Esophagus squamous epithelium (tissue), 5 donors: ENCODE measurements around the gene NCAM1. TPM values are rescaled to one million over a fixed set of nuclear protein-coding genes. Genes with fewer than 3 reads are reported as not detected.

Experiments used
- DNase-seq: peaks from one replicate; lab custom pipeline; 2025; lab: John Stamatoyannopoulos, UW
- H3K27ac ChIP-seq, 4 donors: fragments of 200-600 bp; sonication (generic); one replicate each; pipeline ENCODE4 v1.5.1; 2016 to 2019; ENCODE audit warnings: mild to moderate bottlenecking in 1 of 4
- H3K27me3 ChIP-seq, 4 donors: fragments of 200-600 bp; sonication (generic); 1 replicate in 3 of 4; 2 replicates in 1 of 4; pipeline versions ENCODE4 v1.5.1 to v1.6.0; 2017 to 2021; ENCODE audit warnings: antibody characterized with exemption in 1 of 4
- H3K36me3 ChIP-seq, 3 donors: fragments of 200-600 bp; sonication (generic); one replicate each; pipeline ENCODE4 v1.5.1; 2016 to 2019
- H3K4me1 ChIP-seq, 3 donors: fragments of 200-600 bp; sonication (generic); one replicate each; pipeline ENCODE4 v1.5.1; 2017 to 2019
- H3K4me3 ChIP-seq, 4 donors: fragments of 200-600 bp; sonication (generic); 1 replicate in 3 of 4; 2 replicates in 1 of 4; pipeline ENCODE4 v1.5.1; 2016 to 2019; ENCODE audit warnings: mild to moderate bottlenecking in 2 of 4, moderate library complexity in 1 of 4
- H3K9me3 ChIP-seq, 3 donors: fragments of 200-600 bp; sonication (generic); one replicate each; pipeline ENCODE4 v1.5.1; 2016 to 2019
- CTCF ChIP-seq, 6 experiments: fragments of 450-650 bp in 4 of 6; fragments of 200-600 bp in 2 of 6; sonication (generic) in 2 of 6; IDR thresholded peaks; one replicate each; pipeline ENCODE4 v1.5.1; 2016 to 2019; ENCODE audit warnings: antibody characterized with exemption in 6 of 6, mild to moderate bottlenecking in 4 of 6, moderate library complexity in 4 of 6
- POLR2A ChIP-seq, 4 donors: fragments of 450-650 bp; IDR thresholded peaks; one replicate each; pipeline ENCODE4 v1.6.1; 2017; ENCODE audit warnings: antibody characterized with exemption in 4 of 4, mild to moderate bottlenecking in 4 of 4, moderate library complexity in 3 of 4
- WGBS, 2 donors: methylation state at CpG; one replicate each; pipeline ENCODE4 v1.1.5; 2018; 5-methylcytosine and 5-hydroxymethylcytosine counted together
- intact Hi-C: fragments of 100-400 bp; cut with DNase I; formaldehyde crosslinking; loops from one replicate; pipeline ENCODE4 v1.15.0; 2022
- total RNA-seq, 4 donors: library from RNA; depleted of rRNA; stranded (reverse); fragments of >200 nt; gene quantifications; one replicate each; pipeline ENCODE4 v1.1.0, GENCODE V29; 2016
- donor health status: DM: yes; HTN: yes; CAD: no.

The NCAM1 gene
- total RNA-seq, 4 donors from 2014 or later, result 1.6 to 16.4 (median 2.6) TPM

DNA sequence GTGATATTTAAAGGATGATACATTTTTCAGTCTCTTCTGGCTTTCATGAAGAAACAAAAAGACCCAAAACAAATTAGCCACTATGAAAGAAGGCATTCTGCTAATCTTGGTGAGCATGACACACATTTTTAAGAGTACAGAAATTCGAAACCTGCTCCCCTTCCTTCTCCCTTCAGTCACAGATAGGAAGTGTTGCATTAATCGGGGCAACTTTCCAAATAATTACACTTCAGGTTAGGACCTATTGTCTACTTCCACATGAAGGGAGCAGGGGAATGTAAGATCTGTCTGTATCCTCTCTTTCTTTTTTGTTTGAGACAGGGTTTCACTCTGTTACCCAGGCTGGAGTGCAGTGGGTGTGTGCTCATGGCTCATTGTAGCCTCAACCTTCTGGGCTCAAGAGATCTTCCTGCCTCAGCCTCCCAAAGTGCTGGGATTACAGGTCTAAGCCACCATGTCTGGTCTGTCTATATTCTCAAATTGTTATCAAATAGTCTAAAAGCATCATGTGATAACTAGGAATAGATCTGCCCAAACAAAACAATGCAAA is 45.8 kb downstream of the NCAM1 start:
- intact Hi-C loops, result no loop called here

DNA sequence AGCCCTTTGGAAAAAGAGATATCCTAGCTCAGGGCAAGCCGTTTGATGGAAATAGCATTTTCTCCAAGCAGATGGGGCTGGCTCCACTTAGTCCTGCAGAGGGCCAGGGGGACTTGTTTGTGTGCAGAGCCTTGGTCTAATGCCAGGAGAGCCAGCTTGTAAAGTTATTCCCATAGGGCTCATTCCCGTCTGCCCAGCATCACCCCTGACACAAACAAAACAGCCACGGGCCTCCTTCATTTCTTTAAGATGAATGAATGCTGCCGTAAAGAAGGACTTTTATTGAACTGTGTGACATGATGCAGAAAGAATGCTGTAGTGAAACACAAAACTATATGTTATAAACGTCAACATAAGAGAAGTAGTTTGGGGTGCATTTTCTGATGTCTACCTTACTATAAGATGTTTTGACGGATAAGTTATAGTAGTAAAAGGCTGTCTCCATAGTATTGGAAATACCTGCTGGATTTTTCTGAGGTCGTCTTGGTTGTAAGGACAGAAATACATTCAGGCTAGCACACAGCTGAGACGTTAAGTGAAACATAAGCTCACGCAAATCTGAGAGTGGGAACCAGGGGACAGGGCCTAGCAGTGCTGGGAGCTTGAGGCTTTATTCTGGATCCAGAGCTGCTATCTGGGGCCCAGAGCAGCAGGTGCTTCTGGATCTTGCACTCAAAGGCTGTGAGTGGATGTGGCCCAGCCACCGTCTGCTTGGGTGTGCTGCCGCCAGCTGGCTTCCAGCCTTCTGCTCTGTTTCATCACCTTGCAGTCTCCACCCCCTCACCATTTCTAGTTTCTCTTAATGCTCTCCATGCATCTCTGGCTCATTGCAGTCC is 53.3 kb downstream of the NCAM1 start:
- H3K4me3 ChIP-seq, result no peak overlapping the region
- H3K9me3 ChIP-seq, result no peaks in the 10 kb centered on the region
- 60 to 63% methylated on average over 11 of the region's 11 CpGs for WGBS, 2 donors
- H3K27me3 ChIP-seq, result no peaks in the 10 kb centered on the region
- DNase-seq, result no peak
- no peaks in the 10 kb centered on the region for H3K36me3 ChIP-seq
- no peak overlapping the region for H3K27ac ChIP-seq
- H3K4me1 ChIP-seq, result no peaks in the 10 kb centered on the region
- TF ChIP-seq CTCF (IDR thresholded peaks at IDR 0.05), result no peak
- no peak for TF ChIP-seq POLR2A (IDR thresholded peaks at IDR 0.05)
- intact Hi-C loops, result no loop called here

More for the DNA sequence above, 45.8 kb downstream of the NCAM1 start:
- Histone ChIP-seq H3K9me3 (no peaks in the 10 kb centered on the region), H3K36me3 (no peaks in the 10 kb centered on the region), H3K27ac (no peak overlapping the region), H3K4me1 (no peaks in the 10 kb centered on the region), H3K4me3 (no peak overlapping the region), H3K27me3 (no peaks in the 10 kb centered on the region)
- WGBS, 2 donors, result 19 to 22% methylated on average over 2 of the region's 2 CpGs
- no peak for DNase-seq
- TF ChIP-seq POLR2A (IDR thresholded peaks at IDR 0.05), result no peak
- TF ChIP-seq CTCF (IDR thresholded peaks at IDR 0.05), result no peak

DNA sequence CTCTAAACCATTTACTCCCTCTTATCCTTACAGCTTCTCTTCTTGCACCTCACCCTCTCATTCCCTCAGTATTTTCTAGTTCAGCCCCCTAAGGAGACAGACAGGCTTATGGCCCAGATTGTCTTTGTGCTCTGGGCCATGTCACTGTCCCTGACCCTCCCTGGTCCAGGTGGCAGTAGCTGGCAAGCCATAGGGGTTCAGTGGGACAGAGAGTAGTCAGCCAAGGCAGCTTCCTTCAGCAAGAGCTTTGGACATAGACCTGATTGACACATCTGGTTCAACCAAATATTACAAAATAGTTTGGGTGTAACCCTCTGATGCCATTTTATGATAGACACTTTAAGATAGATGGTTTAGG is 53.9 kb downstream of the NCAM1 start:
- no peak for DNase-seq
- H3K4me1 ChIP-seq, result no peaks in the 10 kb centered on the region
- H3K36me3 ChIP-seq, result no peaks in the 10 kb centered on the region
- intact Hi-C loops, result no loop called here
- no peak overlapping the region for H3K27ac ChIP-seq
- no peak overlapping the region for H3K4me3 ChIP-seq
- no peaks in the 10 kb centered on the region for H3K9me3 ChIP-seq
- no peak for TF ChIP-seq POLR2A (IDR thresholded peaks at IDR 0.05)
- no peak for TF ChIP-seq CTCF (IDR thresholded peaks at IDR 0.05)
- no peaks in the 10 kb centered on the region for H3K27me3 ChIP-seq

GRCh38 chr11:113016905-113017304 is 55.7 kb downstream of the NCAM1 start:
- 42 to 52% methylated on average over 4 of the region's 4 CpGs for WGBS, 2 donors
- Histone ChIP-seq H3K27ac (no peak overlapping the region), H3K4me3 (no peak overlapping the region), H3K9me3 (no peaks in the 10 kb centered on the region), H3K27me3 (no peaks in the 10 kb centered on the region), H3K4me1 (no peaks in the 10 kb centered on the region), H3K36me3 (no peaks in the 10 kb centered on the region)
- intact Hi-C loops, result no loop called here
- no peak for DNase-seq
- TF ChIP-seq POLR2A (IDR thresholded peaks at IDR 0.05), result no peak
- no peak for TF ChIP-seq CTCF (IDR thresholded peaks at IDR 0.05)

DNA sequence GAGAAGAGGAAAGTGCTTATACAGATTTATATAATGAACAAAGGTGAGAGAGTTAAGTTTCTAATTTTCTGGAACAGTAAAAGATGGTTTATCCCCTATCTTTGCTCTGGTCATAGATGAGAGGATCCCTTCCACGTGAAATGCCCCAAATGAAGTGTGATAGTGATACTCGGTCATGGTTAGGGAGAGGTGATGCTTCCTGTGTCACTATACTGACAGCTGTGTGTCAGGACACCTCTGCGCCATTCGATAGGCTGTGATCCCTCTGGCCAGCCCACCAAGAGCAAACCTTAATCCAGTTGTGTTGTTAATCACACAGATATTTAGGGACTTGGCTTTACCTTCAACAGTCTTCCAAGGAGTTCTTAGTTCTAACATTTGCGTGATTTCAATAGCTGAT is 57.7 kb downstream of the NCAM1 start:
- TF ChIP-seq CTCF (IDR thresholded peaks at IDR 0.05), result no peak
- intact Hi-C loops, result no loop called here
- no peaks in the 10 kb centered on the region for H3K9me3 ChIP-seq

More for the DNA sequence above, 57.7 kb downstream of the NCAM1 start:
- H3K27me3 ChIP-seq, result no peaks in the 10 kb centered on the region
- H3K36me3 ChIP-seq, result no peaks in the 10 kb centered on the region
- no peak for DNase-seq
- no peak overlapping the region for H3K4me3 ChIP-seq
- 84 to 91% methylated on average over 3 to 5 of the region's 5 CpGs for WGBS, 2 donors
- no peaks in the 10 kb centered on the region for H3K4me1 ChIP-seq
- no peak overlapping the region for H3K27ac ChIP-seq
